Measurements from ENCODE around the gene BCL2L13.
"Not testable (repeated sequence)": the region's sequence is repeated elsewhere in the genome, so short reads cannot be mapped to it uniquely, and the experiment has no call there.

BCL2L13 gene

DNA sequence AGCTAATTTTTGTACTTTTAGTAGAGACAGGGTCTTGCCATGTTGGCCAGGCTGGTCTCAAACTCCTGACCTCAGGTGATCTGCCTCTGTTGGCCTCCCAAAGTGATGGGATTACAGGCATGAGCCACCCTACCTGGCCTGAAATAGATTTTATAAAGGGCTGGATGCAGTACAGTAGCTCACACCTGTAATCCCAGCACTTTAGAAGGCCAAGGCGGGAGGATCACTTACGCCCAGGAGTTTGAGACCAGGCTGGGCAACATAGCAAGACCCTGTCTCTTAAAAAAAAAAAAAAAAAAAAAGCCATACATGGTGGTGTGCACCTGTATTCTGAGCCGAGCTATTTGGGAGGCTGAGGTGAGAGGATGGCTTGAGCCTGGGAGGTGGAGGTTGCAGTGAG is 59.7 kb downstream of the BCL2L13 start:
- not testable (repeated sequence) for FAIRE-seq

DNA sequence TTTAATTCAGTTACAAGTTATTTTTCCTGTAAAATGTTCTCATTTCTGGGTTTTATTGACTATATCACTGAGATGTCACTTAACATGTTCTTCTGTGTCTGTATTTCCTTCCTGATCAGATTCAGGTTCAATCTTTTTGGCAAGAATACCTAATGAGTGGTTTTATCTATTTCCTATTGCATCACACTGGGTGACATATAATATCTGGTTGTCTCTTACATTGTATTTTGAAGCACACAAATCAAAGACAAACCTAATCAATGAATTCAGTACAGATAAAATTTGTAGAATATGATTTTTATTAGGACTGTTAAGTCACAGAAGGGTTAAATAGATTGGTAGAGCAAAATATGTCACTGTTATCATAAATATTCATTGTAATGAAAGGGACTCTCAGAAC is 60.4 kb downstream of the BCL2L13 start:
- FAIRE-seq, result no peak

DNA sequence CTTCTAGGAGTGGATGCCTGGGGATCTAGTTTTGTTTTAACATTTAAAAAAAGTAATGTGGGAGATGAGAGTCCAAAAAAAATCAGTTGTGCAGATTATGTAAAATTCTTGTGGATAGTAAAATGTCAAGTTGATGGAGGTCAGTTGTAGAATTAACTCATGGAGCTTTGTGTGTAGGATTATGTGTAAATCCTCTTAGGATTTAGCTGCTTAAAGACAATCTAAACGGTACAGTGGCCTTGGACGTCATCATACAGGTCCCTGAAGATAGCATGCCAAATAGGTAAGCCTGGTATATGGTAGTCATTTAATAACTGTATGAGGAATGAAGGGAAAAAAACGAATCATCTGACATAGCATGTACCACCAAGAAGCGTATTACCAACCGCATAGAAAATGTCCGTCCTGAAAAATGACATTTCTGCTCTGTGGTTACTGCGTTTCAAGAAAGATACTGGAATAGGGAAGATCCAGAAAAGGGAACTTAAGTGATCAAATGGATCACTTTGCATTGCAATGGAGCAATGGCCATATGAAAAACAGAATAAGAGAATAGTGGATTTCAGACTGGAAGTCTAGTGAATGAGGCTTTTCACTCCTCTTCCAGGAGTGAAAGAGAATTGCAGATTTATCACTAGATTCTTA is 61.3 kb downstream of the BCL2L13 start:
- FAIRE-seq, result no peak

DNA sequence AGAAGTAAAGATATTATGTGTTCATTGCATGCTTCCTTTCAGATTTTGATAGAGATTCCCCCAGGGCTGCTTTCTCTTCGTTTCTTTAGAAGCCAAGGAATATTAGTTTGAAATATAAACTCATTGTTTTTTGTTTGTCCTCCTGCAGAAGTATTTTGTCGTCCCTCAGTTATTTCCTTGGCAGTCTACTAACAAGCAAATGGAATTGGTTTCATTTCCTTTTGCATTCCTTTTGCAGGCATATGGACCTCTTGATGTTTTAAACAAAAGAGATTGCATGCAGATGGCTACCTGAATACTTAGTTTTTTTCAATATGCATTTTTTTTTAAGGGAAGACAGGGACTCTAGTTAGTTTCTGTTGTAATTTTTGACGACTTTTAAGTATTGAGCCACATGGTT is 62.2 kb downstream of the BCL2L13 start:
- no peak for FAIRE-seq

GRCh38 chr22:17703811-17704210 is 65.3 kb downstream of the BCL2L13 start:
- no peak for FAIRE-seq

GRCh38 chr22:17705546-17705945 is 67.0 kb downstream of the BCL2L13 start:
- FAIRE-seq, result no peak

- no peak for FAIRE-seq
Observed at GRCh38 chr22:17705951-17706900, 67.7 kb downstream of the BCL2L13 start.

- no peak for FAIRE-seq
Observed at GRCh38 chr22:17706947-17707346, 68.4 kb downstream of the BCL2L13 start.

DNA sequence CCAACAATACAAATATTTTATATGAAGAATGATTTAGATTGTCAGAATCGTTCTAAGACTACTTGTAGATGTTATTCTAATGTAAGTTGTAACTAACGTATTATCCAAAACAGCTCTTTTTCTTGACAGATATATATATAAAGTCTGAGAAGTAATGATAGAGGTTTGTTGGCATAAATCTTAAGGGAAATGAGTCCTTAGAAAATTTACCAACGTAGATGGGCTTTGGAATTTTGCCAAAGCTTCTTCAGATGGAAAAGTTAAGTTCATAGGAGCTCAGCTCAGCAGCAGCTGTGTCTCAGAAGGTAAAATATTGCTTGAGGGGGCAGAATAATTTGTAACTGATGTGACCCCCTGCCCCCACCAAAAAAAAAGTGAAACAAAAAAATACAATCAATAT is 69.0 kb downstream of the BCL2L13 start:
- FAIRE-seq, result no peak

DNA sequence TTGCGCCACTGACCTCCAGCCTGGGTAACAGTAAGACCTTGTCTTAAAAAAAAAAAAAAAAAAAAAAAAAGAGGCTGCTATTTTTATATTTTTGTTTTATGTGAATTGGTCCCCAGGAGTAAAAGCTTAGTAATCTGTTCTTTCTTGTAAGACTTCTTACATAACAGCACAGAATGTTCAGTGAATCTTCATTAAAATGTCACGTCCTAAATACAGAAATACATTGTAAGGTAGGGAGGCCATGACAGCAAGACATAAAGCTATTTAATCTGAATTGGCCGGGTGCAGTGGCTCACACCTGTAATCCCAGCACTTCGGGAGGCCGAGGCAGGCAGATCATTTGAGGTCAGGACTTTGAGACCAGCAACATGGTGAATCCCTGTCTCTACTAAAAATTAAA is 71.5 kb downstream of the BCL2L13 start:
- FAIRE-seq, result no peak

GRCh38 chr22:17712441-17712840 is 73.9 kb downstream of the BCL2L13 start:
- no peak for FAIRE-seq

DNA sequence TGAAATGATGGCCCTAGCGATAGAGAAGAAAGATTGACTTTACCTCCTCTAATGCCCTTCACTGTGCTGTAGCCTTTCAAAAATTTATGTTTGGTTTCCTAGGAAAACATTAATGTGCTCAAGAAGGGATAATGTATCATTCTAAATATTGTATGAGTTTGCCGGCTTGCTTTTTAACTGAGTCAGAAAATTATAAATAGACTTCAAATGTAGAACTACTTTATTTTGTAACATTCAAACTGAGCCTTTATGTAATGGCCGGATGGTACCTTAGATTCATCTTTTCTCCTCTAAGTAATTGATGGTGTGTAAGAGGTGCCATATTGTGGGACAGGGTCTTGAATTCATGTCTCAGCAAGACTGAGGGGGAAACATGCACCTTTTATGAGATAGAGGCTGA is 78.0 kb downstream of the BCL2L13 start:
- FAIRE-seq, result no peak

- FAIRE-seq, result no peak
Observed at GRCh38 chr22:17717708-17718107, 79.2 kb downstream of the BCL2L13 start.

DNA sequence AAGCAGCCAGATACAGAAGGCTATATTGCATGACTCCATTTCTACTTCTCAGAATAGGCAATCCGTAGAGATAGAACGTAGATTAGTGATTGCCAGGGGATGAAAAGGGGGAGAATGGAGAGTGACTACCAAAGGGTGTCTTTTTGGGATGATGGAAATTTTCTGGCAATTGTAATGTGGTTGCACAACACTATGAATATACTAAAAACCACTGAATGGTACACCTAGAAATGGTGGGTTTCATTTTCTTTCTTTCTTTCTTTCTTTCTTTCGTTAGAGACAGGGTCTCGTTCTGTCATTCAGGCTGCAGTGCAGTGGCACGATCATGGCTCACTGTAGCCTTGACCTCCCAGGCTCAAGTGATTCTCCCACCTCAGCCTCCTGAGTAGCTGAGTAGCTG is 81.4 kb downstream of the BCL2L13 start:
- FAIRE-seq, result no peak

- FAIRE-seq, result no peak
Observed at GRCh38 chr22:17724241-17724640, 85.7 kb downstream of the BCL2L13 start.

- no peak for FAIRE-seq
Observed at GRCh38 chr22:17724678-17725499, 86.3 kb downstream of the BCL2L13 start.

DNA sequence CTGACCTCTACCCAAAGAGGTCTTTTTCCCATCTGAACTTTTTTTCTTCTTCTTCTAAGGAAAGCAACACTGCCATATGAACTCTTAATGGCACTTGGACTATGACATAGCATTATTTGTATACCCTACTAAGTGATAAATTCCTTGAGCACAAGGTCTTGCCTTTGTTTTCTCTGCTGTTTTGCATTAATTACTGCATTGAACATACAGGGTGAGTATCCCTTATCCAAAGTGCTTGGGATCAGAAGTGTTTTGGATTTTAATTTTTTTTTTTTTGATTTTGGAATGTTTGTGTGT is 86.9 kb downstream of the BCL2L13 start:
- FAIRE-seq, result no peak

DNA sequence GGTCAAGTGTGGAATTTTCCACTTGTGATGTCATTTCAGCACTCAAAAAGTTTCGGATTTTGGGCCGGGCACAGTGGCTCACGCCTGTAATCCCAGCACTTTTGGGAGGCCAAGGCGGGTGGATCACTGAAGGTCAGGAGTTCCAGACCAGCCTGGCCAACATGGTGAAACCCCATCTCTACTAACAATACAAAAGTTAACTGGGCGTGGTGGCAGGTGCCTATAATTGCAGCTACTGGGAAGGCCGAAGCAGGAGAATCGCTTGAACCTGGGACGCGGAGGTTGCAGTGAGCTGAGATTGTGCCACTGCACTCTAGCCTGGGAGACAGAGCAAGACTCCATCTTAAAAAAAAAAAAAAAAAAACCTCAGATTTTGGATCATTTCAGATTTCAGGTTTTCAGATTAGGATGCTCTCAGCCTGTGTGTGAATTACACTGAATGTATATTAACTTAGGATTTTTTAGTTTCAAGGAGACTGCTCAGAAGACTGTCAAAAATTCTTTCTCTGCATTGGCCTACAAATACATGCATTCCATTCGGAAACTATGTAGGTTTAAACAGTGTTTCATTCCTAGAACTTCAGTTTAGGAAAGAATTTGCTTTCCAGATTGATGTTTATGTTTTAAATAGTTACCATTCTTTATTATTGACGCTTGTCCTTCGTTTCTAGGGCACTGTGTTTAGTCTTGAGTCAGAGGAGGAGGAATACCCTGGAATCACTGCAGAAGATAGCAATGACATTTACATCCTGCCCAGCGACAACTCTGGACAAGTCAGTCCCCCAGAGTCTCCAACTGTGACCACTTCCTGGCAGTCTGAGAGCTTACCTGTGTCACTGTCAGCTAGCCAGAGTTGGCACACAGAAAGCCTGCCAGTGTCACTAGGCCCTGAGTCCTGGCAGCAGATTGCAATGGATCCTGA is 87.7 kb downstream of the BCL2L13 start:
- no peak for FAIRE-seq

GRCh38 chr22:17726928-17727897 is 88.7 kb downstream of the BCL2L13 start:
- no peak for FAIRE-seq

- no peak for FAIRE-seq
Observed at GRCh38 chr22:17728786-17729185, 90.2 kb downstream of the BCL2L13 start.

GRCh38 chr22:17729561-17729960 is 91.0 kb downstream of the BCL2L13 start:
- no peak for FAIRE-seq

All from TTC549 (cell line).